Mucosa of descending colon (tissue), 3 donors: ENCODE measurements around the gene SLC25A33. TPM values are rescaled to one million over a fixed set of nuclear protein-coding genes. Genes with fewer than 3 reads are reported as not detected.

Experiments used
- ATAC-seq: fragments of 200-7000 bp; cut with Tn5 transposase; one replicate; pipeline ENCODE4 v1.9.1; 2020; ENCODE audit warnings: mild to moderate bottlenecking, moderate library complexity
- DNase-seq, 3 donors: peaks; one replicate each; pipeline ENCODE4 v3.0.0-alpha.2; 2020
- H3K36me3 ChIP-seq: fragments of 200-600 bp; one replicate; pipeline ENCODE4 v1.8.0; 2021; ENCODE audit warnings: low read depth, mild to moderate bottlenecking
- H3K4me1 ChIP-seq: fragments of 200-600 bp; one replicate; pipeline ENCODE4 v1.8.0; 2021; ENCODE audit warnings: low read depth, mild to moderate bottlenecking
- H3K4me3 ChIP-seq: fragments of 200-600 bp; one replicate; pipeline ENCODE4 v1.8.0; 2021; ENCODE audit warnings: mild to moderate bottlenecking
- H3K9me3 ChIP-seq: fragments of 200-600 bp; one replicate; pipeline ENCODE4 v1.8.0; 2021; ENCODE audit warnings: mild to moderate bottlenecking
- intact Hi-C, 2 donors: fragments of 100-400 bp; cut with DNase I in 1 of 2; cut with micrococcal nuclease in 1 of 2; formaldehyde crosslinking; loops; one replicate each; pipeline versions ENCODE4 v1.11.0 to v1.11.1; 2022; cut with DNase I, micrococcal nuclease
- total RNA-seq, 3 donors: library from RNA; stranded (reverse); fragmentation: NEBNext Ultra II Directional in 2 of 3; extraction: Animal tissue kit (Norgen Biotek cat#: 25700) in 2 of 3; gene quantifications; one replicate each; pipeline versions ENCODE4 v1.2.1 to v1.2.4, GENCODE V29; 2021 to 2023
- TF ChIP-seq, protein P1 (sequence below): fragments of 200-600 bp; IDR thresholded peaks from one replicate; pipeline ENCODE4 v1.8.0; 2022; ENCODE audit warnings: antibody characterized with exemption, mild to moderate bottlenecking
- donor health status: DM: no; HTN: no; CAD: no; lungs with moderate emphysema.
- donor health status: DM: no; HTN: no; CAD: no.
- donor health status: DM: no; HTN: yes; CAD: no.

The SLC25A33 gene
- total RNA-seq, 3 donors from 2014 or later, result 4.8 to 5.9 (median 5.7) TPM

DNA sequence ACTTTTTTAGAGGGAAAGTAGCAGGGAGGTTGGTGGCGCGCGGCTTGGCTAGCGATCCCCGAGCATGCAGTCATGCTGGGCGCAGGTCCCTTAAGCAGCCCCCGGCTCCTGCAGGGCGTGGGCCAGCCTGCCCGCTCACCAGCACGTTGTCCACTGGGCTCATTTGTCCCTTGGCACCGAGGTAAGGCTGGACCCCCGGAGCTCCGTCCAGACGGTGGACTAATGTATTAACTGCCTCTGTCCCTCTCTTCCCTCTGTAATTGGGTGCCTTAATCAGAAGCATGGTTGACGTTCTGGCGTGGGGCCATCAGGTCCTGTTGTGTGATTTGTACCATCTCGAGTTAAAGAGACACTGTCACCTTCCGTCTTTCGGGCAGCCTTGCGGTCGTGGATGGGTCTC is 67.2 kb downstream of the SLC25A33 start:
- peak in 1 of 3 donors; percentile 43 for DNase-seq
- intact Hi-C loops, result no loop called here
- TF ChIP-seq, protein P1, sequence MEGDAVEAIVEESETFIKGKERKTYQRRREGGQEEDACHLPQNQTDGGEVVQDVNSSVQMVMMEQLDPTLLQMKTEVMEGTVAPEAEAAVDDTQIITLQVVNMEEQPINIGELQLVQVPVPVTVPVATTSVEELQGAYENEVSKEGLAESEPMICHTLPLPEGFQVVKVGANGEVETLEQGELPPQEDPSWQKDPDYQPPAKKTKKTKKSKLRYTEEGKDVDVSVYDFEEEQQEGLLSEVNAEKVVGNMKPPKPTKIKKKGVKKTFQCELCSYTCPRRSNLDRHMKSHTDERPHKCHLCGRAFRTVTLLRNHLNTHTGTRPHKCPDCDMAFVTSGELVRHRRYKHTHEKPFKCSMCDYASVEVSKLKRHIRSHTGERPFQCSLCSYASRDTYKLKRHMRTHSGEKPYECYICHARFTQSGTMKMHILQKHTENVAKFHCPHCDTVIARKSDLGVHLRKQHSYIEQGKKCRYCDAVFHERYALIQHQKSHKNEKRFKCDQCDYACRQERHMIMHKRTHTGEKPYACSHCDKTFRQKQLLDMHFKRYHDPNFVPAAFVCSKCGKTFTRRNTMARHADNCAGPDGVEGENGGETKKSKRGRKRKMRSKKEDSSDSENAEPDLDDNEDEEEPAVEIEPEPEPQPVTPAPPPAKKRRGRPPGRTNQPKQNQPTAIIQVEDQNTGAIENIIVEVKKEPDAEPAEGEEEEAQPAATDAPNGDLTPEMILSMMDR, result no peak
- H3K4me3 ChIP-seq, result no peak overlapping the region
- no peak for ATAC-seq
- no peaks in the 10 kb centered on the region for H3K36me3 ChIP-seq
- H3K9me3 ChIP-seq, result no peaks in the 10 kb centered on the region
- no peaks in the 10 kb centered on the region for H3K4me1 ChIP-seq

DNA sequence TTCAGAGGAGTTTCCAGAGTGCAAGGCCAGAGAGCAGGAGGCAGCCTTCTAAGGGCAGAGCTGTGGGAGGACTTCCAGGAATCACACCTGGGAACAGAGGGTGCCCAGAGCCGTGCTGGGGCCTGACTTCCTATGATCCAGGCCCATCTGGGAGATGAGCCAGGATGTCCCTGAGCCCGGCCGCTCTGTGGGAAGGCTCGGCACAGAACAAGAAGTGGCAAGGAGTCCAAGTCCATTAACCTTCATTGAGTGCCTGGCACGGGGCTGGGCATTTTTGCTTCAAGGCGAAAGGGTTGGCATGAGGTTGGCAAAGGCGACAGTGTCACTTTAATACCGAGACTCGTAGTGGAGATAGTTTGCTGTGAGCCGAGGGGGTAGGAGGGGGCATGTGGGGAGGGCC is 67.7 kb downstream of the SLC25A33 start:
- H3K36me3 ChIP-seq, result no peaks in the 10 kb centered on the region
- no peaks in the 10 kb centered on the region for H3K9me3 ChIP-seq
- intact Hi-C loops, result no loop called here
- DNase-seq (no peak), ATAC-seq (no peak)
- H3K4me1 ChIP-seq, result no peaks in the 10 kb centered on the region
- TF ChIP-seq, protein P1, result no peak
- no peak overlapping the region for H3K4me3 ChIP-seq

DNA sequence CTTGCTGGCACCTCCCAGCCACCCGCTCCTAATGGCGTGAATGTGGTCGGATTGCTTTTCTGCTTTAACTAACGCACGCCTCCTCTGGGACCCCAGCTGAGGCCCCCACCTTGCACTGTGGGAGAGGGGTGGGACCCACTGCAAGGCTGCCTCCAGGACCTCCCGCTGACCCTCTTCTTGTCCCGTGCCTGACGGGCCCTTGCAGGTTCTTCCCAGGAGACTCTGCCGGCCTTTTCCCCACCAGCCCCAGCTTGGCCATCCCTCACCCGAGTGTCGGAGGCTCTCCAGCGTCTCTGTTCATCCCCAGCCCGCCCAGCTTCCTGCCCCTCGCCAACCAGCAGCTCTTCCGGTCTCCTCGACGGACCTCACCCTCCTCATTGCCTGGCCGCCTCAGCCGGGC is 68.1 kb downstream of the SLC25A33 start:
- no peaks in the 10 kb centered on the region for H3K36me3 ChIP-seq

DNA sequence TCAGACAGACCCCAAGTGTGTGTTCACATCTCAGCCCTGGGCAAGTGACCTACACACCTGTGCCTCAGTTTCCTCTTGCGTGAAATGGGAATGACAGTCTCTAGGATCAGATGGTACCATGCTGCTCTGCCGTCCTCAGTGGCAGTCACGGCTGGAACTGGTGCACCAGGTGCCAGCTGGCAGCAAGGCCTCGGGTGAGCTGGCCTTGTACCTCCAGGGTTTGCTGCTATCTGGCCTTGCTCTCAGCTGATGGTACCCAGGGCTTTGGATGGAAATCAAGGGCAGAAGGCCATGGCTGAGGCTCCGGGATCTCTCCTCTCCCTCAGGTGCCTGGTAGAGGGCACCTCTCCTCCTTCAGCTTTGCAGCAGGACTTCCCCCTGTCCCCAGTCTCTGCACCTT is 70.7 kb downstream of the SLC25A33 start:
- Histone ChIP-seq H3K4me1 (no peaks in the 10 kb centered on the region), H3K9me3 (no peaks in the 10 kb centered on the region), H3K36me3 (no peaks in the 10 kb centered on the region), H3K4me3 (no peak overlapping the region)
- DNase-seq (no peak), ATAC-seq (no peak)
- TF ChIP-seq, protein P1, result no peak
- intact Hi-C loops, result no loop called here

More for the DNA sequence above, 68.1 kb downstream of the SLC25A33 start:
- TF ChIP-seq, protein P1, result no peak
- intact Hi-C loops, result no loop called here
- ATAC-seq (no peak), DNase-seq (no peak)
- Histone ChIP-seq H3K9me3 (no peaks in the 10 kb centered on the region), H3K4me1 (no peaks in the 10 kb centered on the region), H3K4me3 (no peak overlapping the region)

DNA sequence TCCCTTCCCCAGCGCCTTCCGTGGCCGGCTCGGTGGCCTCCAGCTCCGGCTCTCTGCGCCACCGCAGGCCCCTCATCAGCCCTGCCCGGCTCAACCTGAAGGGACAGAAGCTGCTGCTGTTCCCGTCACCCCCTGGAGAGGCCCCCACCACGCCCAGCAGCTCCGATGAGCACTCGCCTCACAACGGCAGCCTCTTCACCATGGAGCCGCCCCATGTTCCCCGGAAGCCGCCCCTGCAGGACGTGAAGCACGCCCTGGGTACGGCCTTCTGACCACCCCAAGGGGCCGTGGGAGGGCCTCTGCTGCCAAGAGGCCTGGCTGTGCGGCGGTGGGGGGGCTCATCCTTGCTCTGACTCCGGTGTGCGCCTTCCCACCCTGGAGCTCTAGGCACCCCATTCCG is 71.3 kb downstream of the SLC25A33 start:
- Histone ChIP-seq H3K4me1 (no peaks in the 10 kb centered on the region), H3K36me3 (no peaks in the 10 kb centered on the region), H3K4me3 (no peak overlapping the region), H3K9me3 (no peaks in the 10 kb centered on the region)
- ATAC-seq (no peak), DNase-seq (peak in 1 of 3 donors; percentile 28)
- intact Hi-C loops, result no loop called here
- TF ChIP-seq, protein P1, result no peak

DNA sequence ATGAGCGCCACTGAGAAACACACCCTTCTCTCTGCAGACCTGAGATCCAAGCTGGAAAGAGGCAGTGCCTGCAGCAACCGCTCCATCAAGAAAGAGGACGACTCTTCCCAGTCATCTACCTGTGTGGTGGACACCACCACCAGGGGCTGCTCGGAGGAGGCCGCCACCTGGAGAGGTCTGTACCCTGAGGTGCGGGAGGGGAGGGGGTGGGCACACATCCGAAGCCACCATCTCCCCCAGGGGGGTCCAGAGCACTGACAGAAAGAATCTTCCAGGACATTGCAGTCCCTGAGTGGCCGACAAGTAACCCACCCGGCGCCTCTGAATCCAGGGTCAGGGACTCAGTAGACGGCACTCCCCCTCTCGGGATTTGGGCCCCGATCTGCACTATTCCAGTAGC is 72.5 kb downstream of the SLC25A33 start:
- Histone ChIP-seq H3K4me1 (peaks cover 2% of the 10 kb centered on the region), H3K36me3 (no peaks in the 10 kb centered on the region), H3K9me3 (no peaks in the 10 kb centered on the region), H3K4me3 (no peak overlapping the region)
- TF ChIP-seq, protein P1, result no peak
- intact Hi-C loops, result no loop called here
- DNase-seq (no peak), ATAC-seq (no peak)
